Measurements from ENCODE around the gene AKAP8.

AKAP8 gene

GRCh38 chr19:15404780-15405211 lies 25.2 kb upstream of the AKAP8 start:
- no peaks in the 10 kb centered on the region for H3K27me3 ChIP-seq (ENCODE audit: insufficient read depth, poor library complexity, severe bottlenecking)
- no peak overlapping the region for H3K4me3 ChIP-seq (ENCODE audit: severe bottlenecking)
- H3K9me3 ChIP-seq (ENCODE audit: severe bottlenecking) = no peaks in the 10 kb centered on the region
- no peak for DNase-seq (ENCODE audit: low spot score)
- TF ChIP-seq CTCF (IDR thresholded peaks at IDR 0.05; ENCODE audit: poor library complexity, severe bottlenecking) = no peak
- H3K4me1 ChIP-seq (ENCODE audit: insufficient read depth, poor library complexity, severe bottlenecking) = no peaks in the 10 kb centered on the region
- H3K27ac ChIP-seq (ENCODE audit: poor library complexity, severe bottlenecking) = no peak overlapping the region
- peaks cover 66% of the 10 kb centered on the region for H3K36me3 ChIP-seq (ENCODE audit: low read depth)
- no peak for ATAC-seq (ENCODE audit: low read depth)

- no peaks in the 10 kb centered on the region for H3K9me3 ChIP-seq (ENCODE audit: severe bottlenecking)
- no peak for TF ChIP-seq CTCF (IDR thresholded peaks at IDR 0.05; ENCODE audit: poor library complexity, severe bottlenecking)
- H3K36me3 ChIP-seq (ENCODE audit: low read depth) = peaks cover 66% of the 10 kb centered on the region
- no peaks in the 10 kb centered on the region for H3K4me1 ChIP-seq (ENCODE audit: insufficient read depth, poor library complexity, severe bottlenecking)
- no peaks in the 10 kb centered on the region for H3K27me3 ChIP-seq (ENCODE audit: insufficient read depth, poor library complexity, severe bottlenecking)
- H3K4me3 ChIP-seq (ENCODE audit: severe bottlenecking) = no peak overlapping the region
- DNase-seq (ENCODE audit: low spot score) = no peak
- ATAC-seq (ENCODE audit: low read depth) = no peak
- H3K27ac ChIP-seq (ENCODE audit: poor library complexity, severe bottlenecking) = no peak overlapping the region
Observed at GRCh38 chr19:15404097-15404779, 24.7 kb upstream of the AKAP8 start.

GRCh38 chr19:15403151-15403531 lies 23.6 kb upstream of the AKAP8 start:
- DNase-seq (ENCODE audit: low spot score) (no peak), ATAC-seq (ENCODE audit: low read depth) (no peak)
- Histone ChIP-seq H3K27me3 (ENCODE audit: insufficient read depth, poor library complexity, severe bottlenecking) (no peaks in the 10 kb centered on the region), H3K27ac (ENCODE audit: poor library complexity, severe bottlenecking) (no peak overlapping the region), H3K4me3 (ENCODE audit: severe bottlenecking) (no peak overlapping the region), H3K4me1 (ENCODE audit: insufficient read depth, poor library complexity, severe bottlenecking) (no peaks in the 10 kb centered on the region), H3K36me3 (ENCODE audit: low read depth) (peaks cover 69% of the 10 kb centered on the region), H3K9me3 (ENCODE audit: severe bottlenecking) (no peaks in the 10 kb centered on the region)
- no peak for TF ChIP-seq CTCF (IDR thresholded peaks at IDR 0.05; ENCODE audit: poor library complexity, severe bottlenecking)

GRCh38 chr19:15402411-15403150 lies 23.0 kb upstream of the AKAP8 start:
- ATAC-seq (ENCODE audit: low read depth) = no peak
- no peaks in the 10 kb centered on the region for H3K9me3 ChIP-seq (ENCODE audit: severe bottlenecking)
- no peak for TF ChIP-seq CTCF (IDR thresholded peaks at IDR 0.05; ENCODE audit: poor library complexity, severe bottlenecking)
- no peaks in the 10 kb centered on the region for H3K4me1 ChIP-seq (ENCODE audit: insufficient read depth, poor library complexity, severe bottlenecking)
- H3K27me3 ChIP-seq (ENCODE audit: insufficient read depth, poor library complexity, severe bottlenecking) = no peaks in the 10 kb centered on the region
- H3K36me3 ChIP-seq (ENCODE audit: low read depth) = peaks cover 69% of the 10 kb centered on the region
- no peak overlapping the region for H3K27ac ChIP-seq (ENCODE audit: poor library complexity, severe bottlenecking)
- DNase-seq (ENCODE audit: low spot score) = no peak
- no peak overlapping the region for H3K4me3 ChIP-seq (ENCODE audit: severe bottlenecking)

GRCh38 chr19:15401397-15401710 lies 21.8 kb upstream of the AKAP8 start:
- no peak overlapping the region for H3K4me3 ChIP-seq (ENCODE audit: severe bottlenecking)
- H3K36me3 ChIP-seq (ENCODE audit: low read depth) = peaks cover 69% of the 10 kb centered on the region
- no peaks in the 10 kb centered on the region for H3K27me3 ChIP-seq (ENCODE audit: insufficient read depth, poor library complexity, severe bottlenecking)
- no peaks in the 10 kb centered on the region for H3K4me1 ChIP-seq (ENCODE audit: insufficient read depth, poor library complexity, severe bottlenecking)
- ATAC-seq (ENCODE audit: low read depth) (no peak), DNase-seq (ENCODE audit: low spot score) (no peak)
- H3K9me3 ChIP-seq (ENCODE audit: severe bottlenecking) = no peaks in the 10 kb centered on the region
- no peak for TF ChIP-seq CTCF (IDR thresholded peaks at IDR 0.05; ENCODE audit: poor library complexity, severe bottlenecking)
- H3K27ac ChIP-seq (ENCODE audit: poor library complexity, severe bottlenecking) = no peak overlapping the region

Data from RWPE2 (cell line).